Measurements from ENCODE around the gene PTTG1IP.
"Not testable (repeated sequence)": the region's sequence is repeated elsewhere in the genome, so short reads cannot be mapped to it uniquely, and the experiment has no call there.

Gene PTTG1IP

DNA sequence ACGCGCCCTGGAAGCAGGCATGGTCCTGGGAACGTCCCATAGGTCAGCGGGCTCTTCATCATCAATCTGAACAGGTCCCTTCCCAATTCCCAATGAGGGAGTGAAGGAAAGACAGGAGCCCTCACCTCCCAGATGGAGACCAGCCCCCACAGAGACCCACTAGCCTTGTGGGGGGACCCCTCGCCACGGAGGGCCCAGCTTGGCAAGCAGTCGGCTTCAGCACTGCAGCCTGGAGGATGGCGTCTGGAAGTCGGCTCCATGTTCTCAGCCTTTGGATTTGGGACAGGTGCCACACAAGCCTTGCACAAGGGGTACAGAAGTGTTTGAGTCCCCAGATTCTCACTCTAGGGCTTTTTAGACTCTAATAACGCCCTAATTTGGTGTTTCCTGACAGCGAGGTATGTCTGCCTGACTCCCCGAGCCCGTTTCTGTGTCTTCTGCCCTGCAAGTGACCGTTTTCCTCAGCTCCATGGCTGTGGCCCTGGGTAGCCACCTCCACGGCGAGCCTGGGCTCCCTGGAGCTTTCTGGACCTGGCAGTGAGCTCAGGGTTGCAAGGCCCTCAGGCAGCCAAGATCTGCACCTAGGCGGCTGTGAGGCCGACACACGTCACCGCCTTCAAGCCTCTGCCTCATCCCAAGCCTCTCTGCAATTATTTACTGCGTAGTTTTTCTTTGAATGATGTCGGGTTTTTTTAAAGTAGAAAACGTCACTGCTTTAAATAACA is 30.6 kb downstream of the PTTG1IP start:
- DNase-seq (ENCODE audit: low spot score): no peak

DNA sequence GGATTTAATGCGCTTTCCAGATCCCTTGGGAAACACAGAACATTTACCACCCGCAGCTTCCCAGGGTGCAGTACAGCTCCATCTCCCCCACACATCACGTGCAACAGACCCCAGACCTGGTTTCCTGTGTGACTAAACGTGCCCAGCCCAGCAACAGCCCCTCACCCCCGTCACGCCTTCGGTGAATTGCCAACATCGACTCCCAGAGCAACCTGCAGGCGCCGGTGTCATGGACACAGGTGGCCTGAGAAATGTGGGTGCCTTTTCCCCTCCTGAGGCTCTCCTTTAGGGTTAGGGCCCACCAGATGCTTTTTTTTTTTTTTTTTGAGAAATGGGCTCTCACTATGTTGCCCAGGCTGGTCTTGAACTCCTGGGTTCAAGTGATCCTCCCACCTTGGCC is 31.4 kb downstream of the PTTG1IP start:
- DNase-seq (ENCODE audit: low spot score): no peak

DNA sequence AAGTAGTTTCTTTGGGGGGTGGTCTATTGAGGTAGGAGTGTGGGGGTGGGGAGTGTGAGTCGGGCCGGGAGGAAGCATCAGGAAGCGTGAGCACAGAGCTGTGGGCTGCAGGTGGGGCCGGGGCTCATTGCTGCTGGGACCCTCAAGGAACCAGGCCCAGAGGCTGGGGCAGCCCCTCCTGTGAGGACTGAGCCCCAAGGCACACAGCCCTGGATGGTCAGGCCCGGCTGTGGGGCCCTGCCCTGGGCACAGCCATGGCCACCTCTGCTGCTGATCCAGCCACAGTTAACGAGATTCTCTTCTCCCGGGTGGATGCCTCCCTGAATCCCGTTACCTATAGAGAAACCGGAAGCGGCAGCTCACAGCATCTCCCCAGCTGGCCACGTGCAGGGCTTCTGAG is 32.7 kb downstream of the PTTG1IP start:
- no peak for DNase-seq (ENCODE audit: low spot score)

DNA sequence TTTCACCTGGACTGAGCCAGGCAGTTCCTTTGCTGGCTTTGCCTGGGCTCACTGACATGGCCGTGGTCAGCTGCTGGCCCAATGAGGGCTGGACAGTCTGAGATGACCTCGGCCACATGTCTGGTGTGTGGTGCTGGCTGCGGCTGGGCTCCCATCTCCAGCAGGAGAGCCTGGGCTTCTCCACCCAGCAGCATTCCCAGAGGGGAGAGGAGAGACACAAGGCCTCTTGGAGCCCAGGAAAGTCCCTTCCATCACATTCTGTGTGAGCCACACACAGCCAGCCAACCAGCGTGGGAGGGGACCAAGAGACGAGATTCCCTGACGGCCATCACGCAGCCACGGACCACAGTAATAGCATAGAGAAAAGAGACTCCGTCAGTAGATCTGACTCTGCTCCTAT is 34.5 kb downstream of the PTTG1IP start:
- no peak for DNase-seq (ENCODE audit: low spot score)

DNA sequence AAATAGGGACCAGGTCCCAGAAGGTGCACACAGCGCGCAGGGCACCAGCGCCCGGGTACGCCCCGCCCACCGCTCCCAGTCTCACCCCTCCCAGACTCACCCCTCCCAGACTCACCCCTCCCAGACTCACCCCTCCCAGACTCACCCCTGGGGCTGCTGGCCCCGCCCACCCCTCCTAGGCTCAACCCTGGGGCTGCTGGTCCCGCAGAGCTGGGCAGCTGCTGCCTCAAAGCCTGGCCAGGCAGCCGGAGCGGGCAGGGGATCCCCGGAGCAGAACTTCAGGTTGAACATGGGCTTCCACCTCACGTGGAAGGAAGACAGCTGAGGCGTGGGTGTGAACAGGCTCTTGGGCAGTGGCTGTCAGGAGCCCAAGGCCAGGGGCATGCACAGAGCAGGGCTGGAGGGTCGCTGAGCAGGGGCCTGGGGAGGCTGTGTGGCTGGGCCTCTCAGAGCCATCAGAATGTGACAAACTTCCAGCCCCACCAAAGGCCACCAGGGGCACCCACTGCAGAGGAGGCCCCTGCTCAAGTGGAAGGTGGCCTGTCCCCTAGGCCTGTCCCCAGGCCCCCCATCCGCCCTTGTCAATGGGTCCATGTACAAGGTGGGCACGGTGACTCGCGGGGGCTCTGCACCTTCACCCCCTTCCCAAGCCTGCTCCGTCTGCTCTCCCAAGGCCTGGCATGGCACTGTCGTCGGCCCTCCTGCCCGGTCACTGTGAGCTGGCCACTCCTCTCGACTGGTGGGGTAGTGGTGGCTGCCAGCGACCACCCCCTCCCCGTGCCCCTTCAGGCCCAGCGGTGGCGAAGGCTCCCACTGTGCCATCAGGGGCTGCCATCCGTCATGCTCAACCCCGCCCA is 35.2 kb downstream of the PTTG1IP start:
- no peak for DNase-seq (ENCODE audit: low spot score)

DNA sequence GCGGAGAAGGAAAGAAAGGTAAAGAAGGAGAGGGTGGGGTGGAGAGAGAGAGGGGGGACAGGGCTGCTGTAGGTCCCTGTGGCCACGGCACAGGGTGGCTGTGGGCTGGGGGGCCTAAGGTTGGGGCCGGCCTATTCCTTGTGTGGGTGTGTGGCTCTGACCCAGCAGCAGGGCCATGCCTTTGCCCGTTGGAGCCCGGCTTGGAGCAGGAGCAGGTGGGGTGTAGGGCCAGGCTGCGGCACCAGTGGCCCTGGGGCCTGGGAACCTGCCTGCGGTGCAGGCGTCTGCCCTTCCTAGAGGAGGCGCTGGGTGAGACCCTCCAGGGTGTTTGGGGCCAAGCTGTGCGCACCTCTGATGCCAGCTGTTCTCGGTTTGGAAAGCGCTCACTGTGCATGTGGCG is 36.0 kb downstream of the PTTG1IP start:
- no peak for DNase-seq (ENCODE audit: low spot score)

DNA sequence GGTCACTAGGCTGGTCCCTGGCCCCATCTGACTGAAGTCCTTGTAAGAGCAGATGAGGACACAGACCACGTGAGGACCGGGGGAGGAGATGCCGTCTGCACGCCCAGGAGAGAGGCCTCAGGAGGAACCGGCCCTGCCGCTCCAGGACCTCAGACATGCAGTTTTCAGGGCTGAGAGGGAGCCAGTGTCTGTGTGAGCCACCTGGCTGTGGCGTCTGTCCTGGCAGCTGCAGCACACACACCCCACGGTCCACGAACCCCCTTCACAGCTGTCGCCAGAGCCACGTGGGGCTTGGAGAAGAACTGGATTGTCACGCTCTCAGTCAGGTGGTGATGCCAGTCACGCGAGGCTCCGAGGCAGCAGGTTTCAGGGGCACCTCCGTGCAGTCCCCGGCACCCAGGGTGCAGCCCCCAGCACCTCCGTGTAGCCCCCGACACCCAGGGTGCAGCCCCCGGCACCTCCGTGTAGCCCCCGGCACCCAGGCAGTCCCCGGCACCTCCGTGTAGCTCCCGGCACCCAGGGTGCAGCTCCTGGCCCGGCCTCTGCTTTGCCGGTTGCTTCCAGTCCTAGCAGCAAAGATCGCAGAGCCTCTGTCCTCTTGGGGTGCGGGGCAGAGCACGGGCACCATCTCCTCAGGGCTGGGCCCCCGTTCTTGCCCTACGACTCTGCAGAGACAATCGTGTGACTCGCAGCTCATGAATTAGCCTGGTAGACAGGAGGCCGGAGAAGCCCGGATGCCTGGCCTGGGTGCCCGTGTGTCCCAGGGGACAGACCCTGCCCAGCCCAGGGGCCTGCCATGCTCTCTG is 36.6 kb downstream of the PTTG1IP start:
- peak; percentile 57 for DNase-seq (ENCODE audit: low spot score)

DNA sequence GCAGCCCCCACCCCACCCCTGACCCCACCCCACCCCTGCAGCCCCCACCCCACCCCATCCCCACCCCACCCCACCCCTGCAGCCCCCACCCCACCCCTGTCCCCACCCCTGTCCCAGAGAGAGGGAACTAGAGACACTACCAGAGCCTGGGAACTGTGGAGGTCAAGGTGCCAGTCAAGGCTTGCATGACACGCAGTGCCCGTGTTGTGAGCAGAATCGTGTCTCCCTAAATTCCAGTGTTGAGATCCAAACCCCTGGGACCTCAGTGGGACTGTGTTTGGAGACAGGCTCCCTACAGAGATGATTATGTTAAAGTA is 37.2 kb downstream of the PTTG1IP start:
- DNase-seq (ENCODE audit: low spot score): no peak

DNA sequence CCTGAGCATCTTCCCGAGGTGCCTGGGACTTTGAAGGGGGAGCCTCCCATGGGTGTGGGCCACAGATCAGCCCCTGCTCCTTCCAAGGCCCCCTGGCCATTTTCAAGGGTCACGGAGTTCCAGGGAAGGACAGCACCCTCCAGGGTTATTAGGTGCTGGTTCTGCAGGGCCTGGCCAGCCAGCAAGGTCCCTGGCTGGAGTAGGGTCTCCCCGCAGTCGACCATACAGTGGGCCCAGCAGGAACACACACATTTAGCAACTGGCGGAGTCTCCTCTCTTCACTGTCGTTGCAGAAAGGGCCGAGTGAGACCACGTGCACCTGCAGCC is 37.9 kb downstream of the PTTG1IP start:
- DNase-seq (ENCODE audit: low spot score): no peak

DNA sequence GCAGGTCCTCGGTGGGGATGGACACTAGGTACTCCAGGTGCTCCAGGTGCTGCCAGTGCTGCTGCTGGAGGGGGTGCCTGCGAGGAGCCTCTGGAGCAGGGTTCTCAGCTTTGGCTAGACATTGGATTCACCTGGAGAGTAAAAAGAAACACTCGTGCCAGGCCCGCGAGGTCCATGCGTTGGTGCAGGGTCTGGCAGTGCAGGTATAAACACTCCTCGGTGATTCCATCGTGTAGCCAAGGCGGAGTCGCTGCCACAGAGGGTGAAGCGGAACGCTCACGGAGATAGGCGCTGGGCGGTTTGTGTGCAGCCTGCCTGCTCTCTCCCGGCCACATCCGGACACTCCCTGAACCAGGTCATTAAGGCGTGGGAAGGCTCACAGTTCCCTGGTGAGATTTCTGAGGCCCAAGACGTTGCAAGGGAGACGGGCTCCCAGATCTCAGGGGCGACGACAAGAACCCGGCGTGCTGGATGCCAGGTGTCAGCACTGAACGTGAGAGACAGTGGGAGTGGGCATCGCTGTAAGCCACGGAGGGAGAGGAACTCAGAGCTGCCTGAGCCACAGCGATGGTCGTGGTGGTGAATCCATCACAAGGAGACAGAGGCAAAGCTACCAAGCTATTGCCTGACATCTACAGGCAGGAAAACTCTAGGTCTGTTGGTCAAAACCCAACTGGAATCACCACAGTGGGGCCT is 38.4 kb downstream of the PTTG1IP start:
- DNase-seq (ENCODE audit: low spot score): no peak

DNA sequence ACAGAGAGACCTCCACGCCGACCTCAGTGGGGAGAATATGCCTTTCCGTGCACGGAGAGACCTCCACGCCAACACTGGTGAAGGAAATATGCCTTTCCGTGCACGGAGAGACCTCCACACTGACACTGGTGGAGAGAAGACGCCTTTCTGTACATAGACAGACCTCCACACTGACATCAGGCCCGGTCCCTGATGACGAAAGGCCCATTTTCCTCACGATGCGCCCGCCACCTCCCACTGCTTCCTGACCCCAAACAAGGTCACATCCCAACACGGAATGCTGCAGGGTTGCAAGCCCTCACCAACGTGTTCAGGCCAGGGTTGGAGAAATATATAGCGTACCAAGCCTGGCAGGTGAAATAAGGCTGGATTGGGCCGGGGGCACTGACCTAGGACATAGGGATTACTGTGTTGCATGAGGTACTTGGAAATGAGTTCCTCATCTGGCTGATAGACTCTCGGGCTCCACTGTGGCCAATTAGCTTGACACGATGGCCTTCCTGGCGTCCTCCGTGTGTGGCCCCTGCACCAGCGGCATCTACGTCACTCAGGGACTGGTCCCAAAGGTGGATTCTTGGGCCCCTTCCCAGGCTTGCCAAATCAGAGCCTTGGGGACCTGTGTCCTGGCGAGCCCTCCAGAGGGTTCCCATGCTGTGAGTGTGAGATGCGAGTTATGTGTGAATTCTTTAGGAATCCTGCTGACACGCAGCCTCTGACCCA is 39.1 kb downstream of the PTTG1IP start:
- no peak for DNase-seq (ENCODE audit: low spot score)

DNA sequence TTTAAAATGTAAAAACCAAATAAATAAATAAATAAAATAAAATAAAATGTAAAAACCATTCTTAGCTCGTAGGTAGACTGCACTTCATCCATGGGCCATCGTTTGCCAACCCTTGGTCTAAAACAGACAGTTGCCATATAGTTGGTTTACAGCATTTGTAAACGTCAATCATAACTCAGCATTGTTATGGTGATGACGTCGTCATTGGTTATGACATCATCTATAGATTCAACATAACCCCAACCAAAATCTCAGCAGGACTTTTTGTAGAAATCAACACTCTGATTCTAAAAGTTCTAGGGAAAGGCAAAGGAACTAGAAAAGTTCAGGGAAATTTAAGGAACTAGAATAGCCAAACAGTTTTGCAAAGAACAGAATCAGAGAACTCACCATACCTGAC is 39.8 kb downstream of the PTTG1IP start:
- no peak for DNase-seq (ENCODE audit: low spot score)

DNA sequence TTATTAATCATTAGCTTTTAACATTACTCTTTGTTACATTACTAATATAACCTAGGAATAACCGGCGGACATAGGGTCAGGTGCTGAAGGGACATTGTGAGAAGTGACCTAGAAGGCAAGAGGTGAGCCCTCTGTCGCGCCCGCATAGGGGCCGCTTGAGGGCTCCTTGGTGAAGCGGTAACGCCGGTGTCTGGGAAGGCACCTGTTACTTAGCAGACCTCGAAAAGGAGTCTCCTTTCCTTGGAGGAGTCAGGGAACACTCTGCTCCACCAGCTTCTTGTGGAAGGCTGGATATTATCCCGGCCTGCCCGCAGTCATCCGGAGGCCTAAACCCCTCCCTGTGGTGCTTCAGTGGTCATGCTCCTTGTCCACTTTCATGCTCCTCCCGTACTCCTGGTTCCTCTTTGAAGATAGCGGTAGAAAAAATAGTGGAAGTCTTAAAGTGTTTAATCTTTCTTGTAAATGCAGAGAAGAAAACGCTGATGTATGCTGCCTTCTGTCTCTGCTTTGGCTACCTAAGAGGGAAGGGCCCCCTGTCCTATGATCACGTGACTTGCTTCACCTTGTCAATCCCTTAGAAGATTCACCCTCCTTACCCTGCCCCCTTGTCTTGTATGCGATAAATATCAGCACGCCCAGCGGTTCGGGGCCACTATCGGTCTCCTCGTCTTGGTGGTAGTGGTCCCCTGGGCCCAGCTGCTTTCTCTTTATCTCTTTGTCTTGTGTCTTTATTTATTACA is 40.8 kb downstream of the PTTG1IP start:
- not testable (repeated sequence) for DNase-seq (ENCODE audit: low spot score)

DNA sequence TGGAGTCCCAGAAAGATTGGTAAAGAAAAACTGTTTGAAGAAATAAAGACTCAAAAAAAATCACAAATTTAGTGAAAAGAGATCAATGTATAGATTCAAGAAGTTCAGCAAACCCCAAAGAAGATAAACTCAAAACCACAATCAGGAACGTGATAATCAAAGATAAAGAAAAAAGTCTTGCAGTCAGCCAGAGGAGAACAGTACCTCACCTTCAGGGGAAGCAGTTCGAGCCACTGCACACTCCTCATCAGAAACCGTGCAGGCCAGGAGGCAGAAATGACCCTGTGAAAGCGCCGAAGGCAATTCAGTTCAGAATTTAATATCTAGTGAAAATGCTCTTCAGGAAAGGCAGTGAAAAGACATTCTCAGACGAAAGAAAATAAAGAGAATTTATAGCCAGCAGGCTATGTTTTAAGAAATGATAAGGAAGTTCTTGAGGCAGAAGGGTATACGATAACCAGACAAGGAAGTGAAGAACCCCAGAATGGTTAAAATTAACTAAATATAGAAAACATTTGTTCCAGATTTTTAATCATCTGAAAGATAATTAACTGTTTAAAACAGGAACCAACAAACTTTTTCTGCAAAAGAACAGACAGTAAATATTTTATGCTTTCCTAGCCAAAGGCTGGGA is 42.1 kb downstream of the PTTG1IP start:
- DNase-seq (ENCODE audit: low spot score): no peak

DNA sequence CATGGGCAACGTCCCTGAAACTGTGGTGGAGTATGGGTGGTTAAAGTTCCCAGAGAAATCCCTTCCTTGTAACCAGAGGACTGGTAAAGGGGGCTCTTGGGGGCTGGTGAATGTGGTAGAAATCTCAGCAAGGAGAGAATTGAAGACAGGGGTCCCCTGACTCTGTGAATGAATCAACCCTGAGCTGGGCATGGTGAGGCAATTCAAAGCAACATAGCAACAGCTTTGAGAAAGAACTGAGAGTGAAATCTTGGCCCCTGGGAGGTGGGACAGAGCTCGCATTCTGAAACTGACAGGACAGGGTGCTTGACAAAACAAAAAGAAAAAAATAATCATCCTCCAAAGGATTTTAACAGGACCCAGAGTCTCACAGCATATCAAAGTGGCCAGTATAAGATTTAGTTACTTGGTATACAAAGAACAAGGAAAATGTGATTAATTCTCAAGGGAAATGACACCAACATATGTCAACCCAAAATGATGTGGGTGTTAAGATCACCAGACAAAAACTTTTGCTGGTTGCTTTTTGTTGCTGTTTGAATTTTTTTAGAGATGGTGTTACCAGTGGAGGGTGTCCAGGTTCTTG is 43.9 kb downstream of the PTTG1IP start:
- no peak for DNase-seq (ENCODE audit: low spot score)

DNA sequence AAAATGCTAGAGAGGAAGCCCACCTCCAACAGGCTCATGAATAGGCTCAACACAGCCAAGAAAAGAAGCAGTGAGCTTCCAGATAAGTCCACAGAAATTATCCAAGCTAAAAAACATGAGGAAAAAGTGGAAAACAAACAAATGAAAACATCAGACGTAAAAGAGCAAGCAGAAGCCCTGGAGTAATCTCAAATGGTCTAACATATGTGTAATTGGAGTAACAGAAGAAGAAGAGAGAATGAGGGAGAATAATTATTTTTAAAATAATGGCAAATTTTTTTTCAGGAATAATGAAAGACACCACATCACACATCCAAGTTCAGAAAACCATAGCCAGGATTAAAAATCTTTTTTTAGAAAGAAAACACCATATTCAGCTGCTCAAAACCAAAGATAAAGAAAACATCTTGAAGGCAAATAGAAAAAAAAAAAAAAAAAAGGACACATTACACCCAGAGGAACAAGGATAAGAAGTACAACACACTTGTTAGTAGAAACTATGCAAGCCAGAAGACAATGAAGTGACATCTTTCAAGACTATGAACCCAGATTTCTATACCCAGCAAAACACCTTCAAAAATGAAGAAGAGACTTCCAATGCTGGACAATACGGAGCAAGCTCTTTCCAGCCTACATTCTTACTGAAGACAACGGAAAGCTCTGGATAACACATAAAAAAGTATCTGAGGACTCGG is 45.0 kb downstream of the PTTG1IP start:
- DNase-seq (ENCODE audit: low spot score): no peak

DNA sequence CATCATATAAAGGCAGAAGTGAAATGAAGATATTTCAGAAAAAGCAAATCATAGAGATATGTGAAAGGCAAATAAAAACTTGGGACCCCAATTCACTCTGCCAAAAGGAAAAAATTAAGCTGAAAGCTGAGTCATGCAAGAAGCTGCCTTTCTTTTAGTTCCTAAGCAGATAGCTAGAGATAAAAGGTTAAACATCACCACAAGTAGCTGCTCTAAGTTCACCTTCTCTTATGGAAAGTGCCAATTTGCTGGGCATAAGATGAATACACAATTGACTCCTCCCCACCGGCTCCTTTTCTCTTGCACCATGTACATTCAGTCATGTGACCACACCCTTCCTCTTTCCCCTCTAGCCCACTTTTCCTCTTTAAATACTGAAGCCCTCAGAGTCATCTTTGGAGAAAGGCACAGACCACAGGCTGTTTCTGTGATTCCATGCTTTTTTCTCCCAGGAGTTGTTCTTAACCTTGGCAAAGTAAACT is 50.3 kb downstream of the PTTG1IP start:
- no peak for DNase-seq (ENCODE audit: low spot score)

DNA sequence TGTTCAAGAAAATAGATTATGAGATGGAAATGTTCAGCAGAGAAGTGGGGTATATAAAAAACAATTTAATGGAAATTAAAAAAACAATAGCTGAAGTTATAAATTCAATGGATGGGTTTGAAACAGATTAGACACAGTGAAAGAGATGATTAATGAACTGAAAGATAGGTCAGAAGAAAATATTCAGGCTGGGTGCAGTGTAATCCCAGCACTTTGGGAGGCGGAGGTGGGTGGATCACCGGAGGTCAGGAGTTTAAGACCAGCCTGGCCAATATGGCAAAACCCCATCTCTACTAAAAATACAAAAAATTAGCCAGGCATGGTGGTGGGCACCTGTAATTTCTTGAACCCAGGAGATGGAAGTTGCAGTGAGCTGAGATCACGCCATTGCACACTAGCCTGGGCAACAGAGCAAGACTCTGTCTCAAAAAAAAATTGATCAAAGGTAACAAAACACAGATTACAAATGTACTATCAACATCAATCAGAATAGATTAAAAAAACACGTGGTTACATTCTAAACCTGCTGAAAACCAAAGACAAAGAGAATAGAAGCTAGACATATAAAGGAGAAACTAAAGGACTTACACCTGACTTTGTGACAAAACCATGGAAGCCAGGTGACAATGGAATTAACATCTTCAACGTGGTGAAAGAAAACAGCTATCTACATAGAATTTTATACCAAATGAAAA is 50.9 kb downstream of the PTTG1IP start:
- DNase-seq (ENCODE audit: low spot score): no peak

DNA sequence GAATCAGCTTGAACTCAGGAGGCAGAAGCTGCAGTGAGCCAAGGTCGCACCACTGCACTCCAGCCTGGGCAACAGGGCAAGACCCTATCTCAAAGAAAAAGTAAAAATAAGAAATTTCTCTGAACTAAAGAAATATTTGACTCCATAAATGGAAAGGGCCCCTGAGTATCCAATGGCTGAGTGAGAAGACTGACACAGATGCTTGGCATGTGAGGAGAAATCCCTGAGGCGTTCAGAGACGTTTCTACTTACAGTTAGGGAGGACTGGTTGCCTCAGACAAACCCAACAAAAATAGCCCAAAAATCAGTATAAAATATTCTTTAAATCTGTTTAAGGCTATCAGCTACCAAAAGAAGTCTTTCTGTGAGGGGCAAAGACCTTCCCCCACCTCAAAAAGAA is 52.6 kb downstream of the PTTG1IP start:
- DNase-seq (ENCODE audit: low spot score): peak; percentile 69
